ENCODE measurements around the gene FAM236A. TPM values are rescaled to one million over a fixed set of nuclear protein-coding genes. Genes with fewer than 3 reads are reported as not detected.
"Not testable (repeated sequence)": the region's sequence is repeated elsewhere in the genome, so short reads cannot be mapped to it uniquely, and the experiment has no call there.

Gene FAM236A
- total RNA-seq (2014; rRNA removed; shearing (Covaris generic); ENCODE audit: low replicate concordance), result not detected in 2 replicates

- in situ Hi-C loops (cut with HindIII; ENCODE audit: low pct_unique_long_range_greater_than_20kb, low sequenced_read_pairs); DNase-seq (ENCODE audit: low read depth): not testable (repeated sequence)
These were observed at the start of gene FAM236A for GRCh38 chrX:72937906-72938305. Gene FAM236A, plus strand, starts transcription at chrX:72938206. Its CDS starts 57 bp downstream, at chrX:72938263.

GRCh38 chrX:72889740-72890139 is 48.3 kb upstream of the FAM236A start:
- in situ Hi-C loops (cut with HindIII; ENCODE audit: low pct_unique_long_range_greater_than_20kb, low sequenced_read_pairs); DNase-seq (ENCODE audit: low read depth): not testable (repeated sequence)

GRCh38 chrX:72912315-72912714 is 25.7 kb upstream of the FAM236A start, which contains the start of gene FAM236C:
Gene FAM236C, plus strand, starts transcription at chrX:72912615. Its CDS starts 100 bp downstream, at chrX:72912715.
- in situ Hi-C loops (cut with HindIII; ENCODE audit: low pct_unique_long_range_greater_than_20kb, low sequenced_read_pairs), result not testable (repeated sequence)

GRCh38 chrX:72916096-72916495 is 21.9 kb upstream of the FAM236A start:
- DNase-seq (ENCODE audit: low read depth); in situ Hi-C loops (cut with HindIII; ENCODE audit: low pct_unique_long_range_greater_than_20kb, low sequenced_read_pairs): not testable (repeated sequence)

More at GRCh38 chrX:72912315-72912714, 25.7 kb upstream of the FAM236A start, which contains the start of gene FAM236C:
- not testable (repeated sequence) for DNase-seq (ENCODE audit: low read depth)

- DNase-seq (ENCODE audit: low read depth); in situ Hi-C loops (cut with HindIII; ENCODE audit: low pct_unique_long_range_greater_than_20kb, low sequenced_read_pairs): not testable (repeated sequence)
These were observed 5.7 kb upstream of the FAM236A start for GRCh38 chrX:72932283-72932682.

GRCh38 chrX:72936455-72936854 is 1.6 kb upstream of the FAM236A start:
- DNase-seq (ENCODE audit: low read depth); in situ Hi-C loops (cut with HindIII; ENCODE audit: low pct_unique_long_range_greater_than_20kb, low sequenced_read_pairs): not testable (repeated sequence)

- DNase-seq (ENCODE audit: low read depth); in situ Hi-C loops (cut with HindIII; ENCODE audit: low pct_unique_long_range_greater_than_20kb, low sequenced_read_pairs): not testable (repeated sequence)
These were observed 1.0 kb upstream of the FAM236A start for GRCh38 chrX:72936882-72937455.

GRCh38 chrX:72942272-72942671 is 4.3 kb downstream of the FAM236A start:
- DNase-seq (ENCODE audit: low read depth); in situ Hi-C loops (cut with HindIII; ENCODE audit: low pct_unique_long_range_greater_than_20kb, low sequenced_read_pairs): not testable (repeated sequence)

GRCh38 chrX:72943035-72943818 is 5.2 kb downstream of the FAM236A start:
- in situ Hi-C loops (cut with HindIII; ENCODE audit: low pct_unique_long_range_greater_than_20kb, low sequenced_read_pairs); DNase-seq (ENCODE audit: low read depth): not testable (repeated sequence)

GRCh38 chrX:72943819-72944169 is 5.8 kb downstream of the FAM236A start, which contains the start of gene DMRTC1:
Gene DMRTC1, minus strand, starts transcription at chrX:72943837. Its CDS starts 68,143 bp downstream, at chrX:72875694.
- in situ Hi-C loops (cut with HindIII; ENCODE audit: low pct_unique_long_range_greater_than_20kb, low sequenced_read_pairs); DNase-seq (ENCODE audit: low read depth): not testable (repeated sequence)

GRCh38 chrX:72959971-72960370 is 22.0 kb downstream of the FAM236A start:
- DNase-seq (ENCODE audit: low read depth); in situ Hi-C loops (cut with HindIII; ENCODE audit: low pct_unique_long_range_greater_than_20kb, low sequenced_read_pairs): not testable (repeated sequence)

GRCh38 chrX:72971859-72972258 is 33.9 kb downstream of the FAM236A start:
- DNase-seq (ENCODE audit: low read depth); in situ Hi-C loops (cut with HindIII; ENCODE audit: low pct_unique_long_range_greater_than_20kb, low sequenced_read_pairs): not testable (repeated sequence)

GRCh38 chrX:72974885-72975284 is 36.9 kb downstream of the FAM236A start:
- DNase-seq (ENCODE audit: low read depth); in situ Hi-C loops (cut with HindIII; ENCODE audit: low pct_unique_long_range_greater_than_20kb, low sequenced_read_pairs): not testable (repeated sequence)

- DNase-seq (ENCODE audit: low read depth); in situ Hi-C loops (cut with HindIII; ENCODE audit: low pct_unique_long_range_greater_than_20kb, low sequenced_read_pairs): not testable (repeated sequence)
These were observed 43.0 kb downstream of the FAM236A start for GRCh38 chrX:72980894-72981469.

Other genes starting within 250 kb of the FAM236A start
- gene PHKA1, start 223.9 kb upstream of the FAM236A start, total RNA-seq (2014; rRNA removed; shearing (Covaris generic); ENCODE audit: low replicate concordance), result 4.9 and 5.3 TPM in 2 replicates
- not detected in 2 replicates for gene DMRTC1B, start 161.3 kb upstream of the FAM236A start, total RNA-seq (2014; rRNA removed; shearing (Covaris generic); ENCODE audit: low replicate concordance)
- not detected in 2 replicates for gene FAM236B, start 155.5 kb upstream of the FAM236A start, total RNA-seq (2014; rRNA removed; shearing (Covaris generic); ENCODE audit: low replicate concordance)
- gene FAM236D, start 130.0 kb upstream of the FAM236A start, total RNA-seq (2014; rRNA removed; shearing (Covaris generic); ENCODE audit: low replicate concordance), result not detected in 2 replicates
- gene FAM236C, start 25.6 kb upstream of the FAM236A start, total RNA-seq (2014; rRNA removed; shearing (Covaris generic); ENCODE audit: low replicate concordance), result not detected in 2 replicates
- gene DMRTC1, start 5.6 kb downstream of the FAM236A start, total RNA-seq (2014; rRNA removed; shearing (Covaris generic); ENCODE audit: low replicate concordance), result not detected in 2 replicates
- gene PABPC1L2B, start 64.7 kb downstream of the FAM236A start, total RNA-seq (2014; rRNA removed; shearing (Covaris generic); ENCODE audit: low replicate concordance), result not detected in 2 replicates
- gene PABPC1L2A, start 141.3 kb downstream of the FAM236A start, total RNA-seq (2014; rRNA removed; shearing (Covaris generic); ENCODE audit: low replicate concordance), result not detected in 2 replicates

All from Caki2 (cell line).